HG02610 (cell line): Measurements from ENCODE around the gene TIMM50.

Experiments
- ATAC-seq: cut with Tn5 transposase; IDR thresholded peaks from one replicate; pipeline ENCODE4 v1.9.1; 2021; ENCODE audit warnings: mild to moderate bottlenecking, moderate library complexity; ENCODE audit not compliant: unreplicated experiment

The TIMM50 gene

GRCh38 chr19:39498798-39499642 is 18.4 kb downstream of the TIMM50 start, which contains the start of gene DLL3:
DLL3 (plus strand) TSS chr19:39498947; CDS start chr19:39498975, 28 bp downstream.
- ATAC-seq, result no peak

- ATAC-seq, result no peak
Measured at GRCh38 chr19:39499932-39500331, 19.3 kb downstream of the TIMM50 start.

- no peak for ATAC-seq
Measured at GRCh38 chr19:39500543-39500942, 19.9 kb downstream of the TIMM50 start.

GRCh38 chr19:39501340-39501739 is 20.7 kb downstream of the TIMM50 start:
- no peak for ATAC-seq

GRCh38 chr19:39502640-39503417 is 22.2 kb downstream of the TIMM50 start:
- ATAC-seq, result peak; percentile 40

GRCh38 chr19:39506598-39506943 is 25.9 kb downstream of the TIMM50 start:
- no peak for ATAC-seq

GRCh38 chr19:39506944-39507714 is 26.5 kb downstream of the TIMM50 start:
- ATAC-seq, result no peak

- ATAC-seq, result no peak
Measured at GRCh38 chr19:39507715-39508364, 27.2 kb downstream of the TIMM50 start.

- ATAC-seq, result no peak
Measured at GRCh38 chr19:39508629-39509028, 28.0 kb downstream of the TIMM50 start.

GRCh38 chr19:39509233-39509632 is 28.6 kb downstream of the TIMM50 start:
- ATAC-seq, result no peak

GRCh38 chr19:39512988-39513387 is 32.4 kb downstream of the TIMM50 start:
- ATAC-seq, result no peak

GRCh38 chr19:39514840-39515550 is 34.4 kb downstream of the TIMM50 start, which contains the start of gene SELENOV:
SELENOV (plus strand) TSS chr19:39515139; CDS start chr19:39515213, 74 bp downstream.
- no peak for ATAC-seq

- no peak for ATAC-seq
Measured at GRCh38 chr19:39515551-39516191, 35.0 kb downstream of the TIMM50 start.

- ATAC-seq, result no peak
Measured at GRCh38 chr19:39516270-39516669, 35.6 kb downstream of the TIMM50 start.

- no peak for ATAC-seq
Measured at GRCh38 chr19:39517432-39517831, 36.8 kb downstream of the TIMM50 start.

GRCh38 chr19:39518458-39518857 is 37.8 kb downstream of the TIMM50 start:
- ATAC-seq, result no peak

- ATAC-seq, result no peak
Measured at GRCh38 chr19:39518975-39519374, 38.3 kb downstream of the TIMM50 start.

- no peak for ATAC-seq
Measured at GRCh38 chr19:39520541-39521484, 40.2 kb downstream of the TIMM50 start.
